Right atrium auricular region (tissue), 2 donors: ENCODE measurements around the gene MLKL. TPM values are rescaled to one million over a fixed set of nuclear protein-coding genes. Genes with fewer than 3 reads are reported as not detected.

Experiments used
- DNase-seq: peaks from one replicate; pipeline ENCODE4 v3.0.0-alpha.2; 2019; ENCODE audit warnings: low spot score
- H3K27ac ChIP-seq, 2 donors: fragments of 200-600 bp; sonication (generic); 1 replicate in 1 of 2; 2 replicates in 1 of 2; pipeline ENCODE4 v1.5.1; 2016 to 2019
- H3K27me3 ChIP-seq, 2 donors: fragments of 200-600 bp; sonication (generic); one replicate each; pipeline versions ENCODE4 v1.5.1 to v1.6.0; 2017 to 2019
- H3K36me3 ChIP-seq: fragments of 200-600 bp; sonication (generic); one replicate; pipeline ENCODE4 v1.5.1; 2016
- H3K4me1 ChIP-seq, 2 donors: fragments of 200-600 bp; sonication (generic); one replicate each; pipeline versions ENCODE4 v1.5.1 to v1.6.0; 2017 to 2019
- H3K4me3 ChIP-seq, 2 donors: fragments of 200-600 bp; sonication (generic); 1 replicate in 1 of 2; 2 replicates in 1 of 2; pipeline ENCODE4 v1.5.1; 2017 to 2019; ENCODE audit warnings: mild to moderate bottlenecking in 1 of 2, moderate library complexity in 1 of 2
- H3K9me3 ChIP-seq, 2 donors: fragments of 200-600 bp; sonication (generic); one replicate each; pipeline ENCODE4 v1.5.1; 2019
- total RNA-seq, 2 donors: library from RNA; depleted of rRNA; stranded (reverse); fragments of >200 nt; gene quantifications; one replicate each; pipeline ENCODE4 v1.1.0, GENCODE V29; 2016
- TF ChIP-seq, protein P1 (sequence below), 2 donors: fragments of 200-600 bp; sonication (generic); IDR thresholded peaks; one replicate each; pipeline ENCODE4 v1.5.1; 2019; ENCODE audit warnings: antibody characterized with exemption in 2 of 2

MLKL gene
- total RNA-seq, 2 donors from 2014 or later, result 4.3 to 6.2 TPM

DNA sequence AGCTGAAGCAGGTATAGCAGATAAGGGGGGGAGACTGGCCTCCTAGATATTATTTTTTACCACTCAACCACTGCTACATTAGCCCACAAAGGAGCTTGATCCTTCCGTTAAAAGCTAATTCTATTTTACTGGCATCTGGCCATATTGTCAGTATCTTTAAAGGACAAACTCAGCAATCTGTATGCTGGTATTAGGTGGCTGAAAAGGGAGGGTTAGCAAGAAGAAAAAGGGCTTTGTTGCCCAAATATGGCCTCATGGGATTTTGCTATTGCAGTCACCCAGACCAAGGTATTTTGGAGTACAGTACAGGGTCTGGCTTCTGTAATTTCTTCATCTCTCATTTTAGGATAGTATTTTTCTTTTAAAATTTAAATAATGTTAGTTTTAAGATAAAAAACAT is 48.4 kb downstream of the MLKL start:
- Histone ChIP-seq H3K4me1 (no peaks in the 10 kb centered on the region), H3K27me3 (no peaks in the 10 kb centered on the region), H3K9me3 (no peaks in the 10 kb centered on the region), H3K36me3 (peaks cover 51% of the 10 kb centered on the region), H3K27ac (no peak overlapping the region), H3K4me3 (no peak overlapping the region)
- no peak for DNase-seq
- TF ChIP-seq, protein P1, sequence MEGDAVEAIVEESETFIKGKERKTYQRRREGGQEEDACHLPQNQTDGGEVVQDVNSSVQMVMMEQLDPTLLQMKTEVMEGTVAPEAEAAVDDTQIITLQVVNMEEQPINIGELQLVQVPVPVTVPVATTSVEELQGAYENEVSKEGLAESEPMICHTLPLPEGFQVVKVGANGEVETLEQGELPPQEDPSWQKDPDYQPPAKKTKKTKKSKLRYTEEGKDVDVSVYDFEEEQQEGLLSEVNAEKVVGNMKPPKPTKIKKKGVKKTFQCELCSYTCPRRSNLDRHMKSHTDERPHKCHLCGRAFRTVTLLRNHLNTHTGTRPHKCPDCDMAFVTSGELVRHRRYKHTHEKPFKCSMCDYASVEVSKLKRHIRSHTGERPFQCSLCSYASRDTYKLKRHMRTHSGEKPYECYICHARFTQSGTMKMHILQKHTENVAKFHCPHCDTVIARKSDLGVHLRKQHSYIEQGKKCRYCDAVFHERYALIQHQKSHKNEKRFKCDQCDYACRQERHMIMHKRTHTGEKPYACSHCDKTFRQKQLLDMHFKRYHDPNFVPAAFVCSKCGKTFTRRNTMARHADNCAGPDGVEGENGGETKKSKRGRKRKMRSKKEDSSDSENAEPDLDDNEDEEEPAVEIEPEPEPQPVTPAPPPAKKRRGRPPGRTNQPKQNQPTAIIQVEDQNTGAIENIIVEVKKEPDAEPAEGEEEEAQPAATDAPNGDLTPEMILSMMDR (IDR thresholded peaks at IDR 0.05), result no peak

DNA sequence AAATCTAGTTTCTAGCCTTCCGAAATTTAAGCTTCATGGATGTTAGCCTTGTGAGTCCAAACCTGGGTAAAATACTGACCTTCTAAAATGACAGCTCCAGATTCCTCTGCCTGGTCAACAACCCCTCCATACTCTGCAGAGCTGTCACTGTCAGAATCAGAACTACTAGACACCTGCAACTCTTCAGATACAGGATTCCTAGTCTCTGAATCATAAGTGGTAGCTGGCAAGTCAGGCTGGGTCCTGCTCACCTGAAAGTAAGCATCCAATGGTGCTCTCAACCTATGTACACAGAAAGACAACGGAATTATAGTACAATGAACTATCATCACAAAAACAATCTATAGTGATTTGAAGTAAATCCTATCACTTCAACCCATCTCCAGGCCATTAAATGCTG is 48.8 kb downstream of the MLKL start:
- no peak for DNase-seq
- Histone ChIP-seq H3K27me3 (no peaks in the 10 kb centered on the region), H3K4me1 (no peaks in the 10 kb centered on the region), H3K4me3 (no peak overlapping the region), H3K9me3 (no peaks in the 10 kb centered on the region), H3K36me3 (peaks cover 53% of the 10 kb centered on the region), H3K27ac (no peak overlapping the region)
- TF ChIP-seq, protein P1 (IDR thresholded peaks at IDR 0.05), result no peak

DNA sequence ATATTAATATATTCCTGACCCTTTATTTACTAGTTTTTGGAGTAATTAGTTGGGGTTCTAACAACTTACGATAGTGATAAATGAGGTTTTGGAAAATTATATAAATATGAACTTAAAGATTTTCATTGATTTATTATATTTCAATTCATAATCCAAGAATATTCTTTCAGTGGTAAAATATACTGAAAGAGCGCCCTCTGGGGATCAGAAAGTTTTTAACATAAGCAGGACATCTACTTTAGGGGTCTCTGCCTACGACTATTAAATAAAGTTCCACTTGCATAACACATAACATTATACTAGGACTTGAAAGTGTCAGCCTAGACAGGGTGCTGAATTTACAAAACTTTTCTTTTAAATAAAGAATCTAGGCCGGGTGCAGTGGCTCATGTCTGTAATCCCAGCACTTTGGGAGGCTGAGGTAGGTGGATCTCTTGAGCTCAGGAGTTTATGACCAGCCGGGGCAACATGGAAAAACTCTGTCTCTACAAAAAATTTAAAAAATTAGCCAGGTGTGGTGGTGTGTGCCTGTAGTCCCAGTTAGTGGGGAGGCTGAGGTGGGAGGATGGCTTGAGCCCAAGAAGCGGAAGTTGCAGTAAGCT is 49.6 kb downstream of the MLKL start:
- Histone ChIP-seq H3K36me3 (peaks cover 48% of the 10 kb centered on the region), H3K4me1 (no peaks in the 10 kb centered on the region), H3K27me3 (no peaks in the 10 kb centered on the region), H3K4me3 (no peak overlapping the region), H3K9me3 (no peaks in the 10 kb centered on the region), H3K27ac (no peak overlapping the region)
- TF ChIP-seq, protein P1 (IDR thresholded peaks at IDR 0.05), result peak in 1 of 2 donors; percentile 52
- no peak for DNase-seq

DNA sequence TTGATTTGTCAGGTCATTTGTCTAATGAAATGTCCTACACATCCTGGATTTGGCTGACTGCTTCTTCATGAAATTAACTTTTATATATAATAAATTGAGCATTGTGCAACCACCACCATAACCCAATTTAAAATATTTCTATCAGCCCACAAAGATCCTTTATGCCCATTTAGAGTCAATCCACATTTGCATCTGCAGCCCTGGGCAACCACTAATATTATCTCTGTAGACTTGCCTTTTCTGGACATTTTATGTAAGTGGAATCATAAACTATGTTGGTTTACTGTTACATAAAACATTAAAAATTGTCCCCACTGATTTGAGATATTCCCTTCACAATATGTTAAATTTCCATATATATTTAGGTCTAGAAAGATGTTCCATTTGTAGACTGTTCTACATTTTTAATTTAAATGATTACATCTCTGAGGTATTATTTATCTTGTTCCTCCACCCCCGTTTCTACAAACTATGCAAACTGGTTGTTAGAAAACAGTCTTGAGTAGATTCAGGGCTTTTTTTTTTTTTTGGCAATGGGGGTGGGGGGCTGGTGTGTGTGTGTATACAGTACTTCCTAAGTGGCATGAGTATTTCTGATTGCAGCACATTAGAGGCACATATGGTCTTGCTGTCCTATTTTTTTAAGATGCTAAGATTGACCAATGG is 50.7 kb downstream of the MLKL start:
- Histone ChIP-seq H3K4me3 (no peak overlapping the region), H3K4me1 (no peaks in the 10 kb centered on the region), H3K9me3 (no peaks in the 10 kb centered on the region), H3K27me3 (no peaks in the 10 kb centered on the region), H3K36me3 (peaks cover 54% of the 10 kb centered on the region), H3K27ac (no peak overlapping the region)
- TF ChIP-seq, protein P1 (IDR thresholded peaks at IDR 0.05), result no peak
- DNase-seq, result no peak

DNA sequence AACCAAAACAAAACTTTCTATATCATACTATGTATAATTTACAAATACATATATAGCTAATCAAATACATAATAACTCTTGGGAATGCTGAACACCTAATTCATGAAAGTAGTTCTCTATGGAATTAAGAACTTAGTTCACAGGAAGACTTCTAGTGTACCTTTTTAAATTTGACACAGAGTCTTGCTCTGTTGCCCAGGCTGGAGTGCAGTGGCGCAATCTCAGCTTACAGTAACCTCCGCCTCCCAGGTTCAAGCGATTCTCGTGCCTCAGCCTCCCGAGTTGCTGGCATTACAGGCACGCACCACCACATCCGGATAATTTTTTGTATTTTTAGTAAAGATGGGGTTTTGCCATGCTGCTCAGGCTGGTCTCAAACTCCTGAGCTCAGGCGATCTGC is 58.7 kb downstream of the MLKL start:
- Histone ChIP-seq H3K27ac (no peak overlapping the region), H3K9me3 (no peaks in the 10 kb centered on the region), H3K4me3 (no peak overlapping the region), H3K27me3 (no peaks in the 10 kb centered on the region), H3K4me1 (no peaks in the 10 kb centered on the region), H3K36me3 (peaks cover 50% of the 10 kb centered on the region)
- DNase-seq, result no peak
- TF ChIP-seq, protein P1 (IDR thresholded peaks at IDR 0.05), result no peak
